NCI-H2029 (cell line): Measurements from ENCODE around the gene STAC3.
A peak's percentile ranks its signal among the peaks of the same experiment; 100 is the strongest.

Source experiments
- DNase-seq: peaks from one replicate; lab custom pipeline; 2025; lab: John Stamatoyannopoulos, UW

The STAC3 gene

DNA sequence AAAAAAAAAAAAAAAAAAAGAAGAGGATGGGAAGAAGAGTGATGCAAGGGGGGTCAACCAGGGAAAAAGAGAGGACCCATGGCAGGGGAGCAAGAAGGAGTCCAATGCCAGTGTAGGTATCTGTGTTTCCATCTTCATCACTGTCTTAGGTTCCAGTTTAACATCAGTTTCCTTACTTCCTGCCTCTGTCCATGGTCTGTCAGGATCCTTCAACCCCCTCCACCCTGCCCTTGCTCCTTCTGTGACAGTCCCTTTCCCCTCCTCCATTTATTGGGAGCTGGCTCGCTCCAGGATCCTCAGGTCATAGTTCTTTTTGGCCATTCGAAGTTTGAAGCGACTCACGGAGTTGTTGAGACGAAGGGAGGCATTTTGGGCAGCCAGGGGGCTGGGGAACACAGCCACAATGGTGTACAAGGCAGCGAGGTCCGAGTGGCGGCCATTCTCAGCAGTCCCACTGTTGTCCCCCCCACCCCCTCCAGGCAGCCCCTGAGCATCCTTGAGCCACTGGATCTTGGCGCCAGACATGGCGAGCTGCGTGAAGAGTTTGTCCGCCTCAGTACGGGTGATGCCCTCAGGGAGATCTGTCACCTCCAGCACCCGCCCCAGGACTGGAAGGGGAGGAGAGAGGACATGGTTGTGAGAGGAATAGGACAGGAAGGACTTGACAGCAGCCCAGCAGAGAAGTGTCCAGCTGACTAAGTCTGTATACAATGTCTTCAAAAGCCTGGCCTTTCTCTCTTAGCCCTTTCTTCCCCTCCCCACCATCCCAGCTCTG is 3.7 kb upstream of the STAC3 start:
- no peak for DNase-seq

DNA sequence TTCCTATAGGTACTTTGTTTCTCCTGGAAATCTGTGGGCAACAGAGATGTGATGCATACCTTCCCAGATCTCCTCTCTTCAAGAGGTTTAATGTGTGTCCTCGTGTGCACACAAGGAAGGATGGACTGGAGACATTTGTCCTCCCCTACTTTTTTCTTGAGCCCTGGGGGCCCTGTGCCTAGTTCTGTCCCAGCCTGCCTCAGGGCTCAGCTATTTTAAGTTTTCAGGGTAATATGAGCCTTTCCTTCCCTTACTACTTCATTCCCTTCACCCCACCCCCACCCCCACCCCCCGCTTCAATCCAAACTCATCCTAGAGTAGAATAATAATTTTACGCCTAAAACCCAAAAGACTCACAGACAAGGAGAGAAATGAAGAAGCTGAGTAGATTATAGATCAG is 446 bp downstream of the STAC3 start:
- no peak for DNase-seq

- no peak for DNase-seq
Observed at GRCh38 chr12:57248934-57249742, 1.8 kb downstream of the STAC3 start.

- no peak for DNase-seq
Observed at GRCh38 chr12:57247041-57247440, 3.9 kb downstream of the STAC3 start.

DNA sequence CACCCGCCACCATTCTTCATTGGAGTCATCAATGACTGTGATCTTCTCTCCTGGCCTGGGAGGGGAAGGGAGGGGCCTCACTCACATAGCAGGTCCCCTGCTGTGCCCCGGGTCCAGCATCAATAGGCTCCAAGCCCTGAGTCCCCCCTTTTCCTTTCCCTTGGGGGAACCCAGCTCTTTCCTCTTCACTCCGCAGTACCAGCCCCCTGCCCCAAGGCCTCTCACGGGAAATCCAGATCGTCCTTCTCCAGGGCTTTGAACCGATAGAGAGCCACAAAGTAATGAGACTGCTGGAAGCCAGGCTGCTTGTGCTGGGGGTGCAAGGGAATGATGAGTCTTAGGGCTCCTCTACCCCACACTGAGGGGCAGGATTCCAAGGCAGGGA is 6.7 kb downstream of the STAC3 start:
- DNase-seq = no peak

DNA sequence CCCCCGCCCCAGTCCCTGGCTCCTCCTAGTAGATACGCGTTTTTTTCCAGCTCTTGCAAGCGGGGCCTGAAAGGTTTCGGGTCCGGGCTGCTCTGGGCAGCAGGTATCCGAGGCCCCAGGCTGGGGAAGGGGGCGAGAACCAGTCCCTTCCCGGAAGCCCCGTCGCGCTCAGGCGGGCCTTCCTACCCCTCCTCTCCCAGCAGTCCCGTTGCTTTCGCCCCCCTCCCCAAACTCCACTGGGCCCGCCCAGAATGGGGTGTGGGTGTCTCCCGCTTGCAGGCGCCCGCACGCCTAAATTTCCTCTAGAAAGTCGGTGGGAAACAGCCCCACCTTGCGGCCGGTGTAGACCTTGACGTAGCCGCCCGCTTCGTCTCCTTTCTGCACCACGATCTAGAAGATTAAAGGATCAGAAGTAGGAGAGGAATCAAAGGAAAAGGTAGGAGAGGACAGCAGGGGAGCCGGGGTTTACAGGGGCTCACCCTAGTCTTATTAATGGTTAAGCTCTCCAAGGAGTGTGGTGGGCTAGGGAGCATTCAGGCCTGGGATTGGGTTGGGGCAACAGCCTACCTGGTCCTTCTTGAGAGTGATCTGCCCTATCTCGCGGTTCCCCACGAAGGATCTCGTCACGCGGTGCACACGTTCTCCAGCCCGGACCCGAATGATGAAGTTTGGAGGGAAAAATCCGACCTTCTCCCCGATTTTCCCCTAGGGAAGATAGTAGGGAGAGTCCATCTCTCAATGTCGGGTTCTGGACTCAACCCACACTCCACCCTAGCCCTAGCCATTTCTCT is 7.3 kb downstream of the STAC3 start:
- DNase-seq = peak; percentile 85

DNA sequence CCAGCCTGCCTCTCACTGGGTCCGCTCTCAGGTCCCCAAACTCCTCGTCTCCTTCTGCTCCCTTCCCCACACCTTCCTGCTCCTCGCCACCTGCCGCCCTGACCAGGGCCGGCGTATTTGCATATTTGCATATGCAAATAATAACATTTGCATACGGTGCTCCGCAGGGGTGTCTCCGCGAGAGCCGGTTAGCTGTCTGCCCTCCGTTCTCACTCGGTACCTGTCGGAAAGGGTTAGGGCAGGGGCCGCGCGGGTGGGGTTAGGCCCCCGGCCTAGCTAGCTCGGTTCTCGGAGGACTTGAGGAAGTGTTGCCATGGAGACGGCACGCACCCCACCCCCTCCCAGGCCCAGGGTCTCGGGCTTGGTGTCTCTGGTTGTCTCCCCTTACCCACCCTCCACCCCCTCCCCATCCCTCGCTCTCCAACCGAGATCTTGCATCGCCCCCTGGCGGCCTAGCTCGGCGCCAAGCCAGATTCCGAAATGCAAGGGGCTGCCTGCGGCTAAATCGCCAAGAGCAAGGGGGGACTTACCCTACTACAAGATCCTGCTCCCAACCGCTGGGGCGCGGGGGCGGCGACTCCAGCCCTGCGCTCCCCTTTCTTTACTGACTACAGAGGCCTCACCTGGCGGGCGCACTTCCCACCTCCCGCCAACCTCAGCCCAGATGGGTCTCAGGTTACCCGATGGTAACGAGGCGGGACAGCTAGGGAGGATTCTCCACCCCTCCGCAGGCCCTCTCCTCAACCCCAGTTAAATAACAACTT is 8.1 kb downstream of the STAC3 start:
- peak; percentile 96 for DNase-seq

DNA sequence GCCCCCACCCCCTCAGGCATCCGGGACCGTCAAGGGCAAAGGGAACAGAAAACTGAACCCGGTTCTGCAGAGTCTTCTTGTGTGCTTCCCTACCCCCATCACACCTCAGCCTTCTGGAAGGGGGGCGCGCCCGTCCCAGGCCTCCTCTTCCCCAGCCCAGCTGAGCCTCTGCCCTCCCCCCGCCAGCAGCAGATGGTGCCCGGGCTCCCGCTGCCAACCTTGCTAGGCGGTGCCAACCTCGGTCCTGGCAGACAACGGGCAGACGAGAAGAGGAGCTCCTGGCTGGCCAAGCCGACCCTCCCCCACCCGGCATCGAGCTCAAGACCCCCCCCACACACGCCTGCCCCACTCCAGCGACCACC is 8.7 kb downstream of the STAC3 start:
- peak; percentile 84 for DNase-seq

- DNase-seq = no peak
Observed at GRCh38 chr12:57241402-57242310, 9.3 kb downstream of the STAC3 start.

GRCh38 chr12:57240926-57241401 is 10.0 kb downstream of the STAC3 start:
- peak; percentile 16 for DNase-seq

DNA sequence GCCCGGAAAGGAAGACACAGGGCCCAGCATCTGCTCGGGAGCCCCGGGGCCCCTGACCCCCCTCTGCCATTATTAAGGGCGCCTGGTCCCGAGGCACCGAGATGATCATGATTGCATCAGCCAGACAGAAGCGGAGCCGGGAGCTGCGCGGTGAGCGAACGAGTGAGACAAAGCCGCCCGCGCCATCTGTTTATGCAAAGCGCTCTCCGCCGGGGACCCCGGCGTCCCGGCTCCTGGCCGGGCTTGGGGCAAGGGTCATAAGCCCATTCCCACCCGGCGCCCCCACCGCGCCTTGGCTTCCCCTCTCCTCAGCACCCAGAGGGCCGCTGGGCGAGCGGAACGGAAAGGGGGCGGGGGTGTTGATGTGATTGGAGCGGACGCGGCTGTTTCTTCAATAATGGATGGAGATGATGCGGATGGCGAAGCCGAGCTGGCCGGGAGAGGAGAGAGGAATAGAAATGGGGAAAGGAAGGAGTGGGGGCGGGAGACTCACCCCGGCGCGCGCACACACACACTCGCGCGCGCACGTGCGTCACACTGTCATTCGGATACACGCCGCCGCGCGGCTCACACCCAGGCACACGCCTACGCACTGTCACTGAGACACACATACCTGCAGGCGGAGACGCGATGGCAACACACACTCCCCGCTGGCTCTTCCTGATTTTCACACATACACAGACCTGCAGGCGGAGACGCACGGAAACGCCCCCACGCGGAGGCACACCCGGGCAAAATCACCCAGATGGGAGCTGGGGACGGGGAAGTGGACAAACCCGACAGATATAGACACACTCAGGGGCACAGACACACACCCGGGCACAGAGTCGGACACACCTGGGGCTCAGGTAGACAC is 10.7 kb downstream of the STAC3 start:
- peak; percentile 82 for DNase-seq

- DNase-seq = no peak
Observed at GRCh38 chr12:57239587-57240065, 11.4 kb downstream of the STAC3 start.

- DNase-seq = peak; percentile 83
Observed at GRCh38 chr12:57238854-57239554, 12.0 kb downstream of the STAC3 start.

DNA sequence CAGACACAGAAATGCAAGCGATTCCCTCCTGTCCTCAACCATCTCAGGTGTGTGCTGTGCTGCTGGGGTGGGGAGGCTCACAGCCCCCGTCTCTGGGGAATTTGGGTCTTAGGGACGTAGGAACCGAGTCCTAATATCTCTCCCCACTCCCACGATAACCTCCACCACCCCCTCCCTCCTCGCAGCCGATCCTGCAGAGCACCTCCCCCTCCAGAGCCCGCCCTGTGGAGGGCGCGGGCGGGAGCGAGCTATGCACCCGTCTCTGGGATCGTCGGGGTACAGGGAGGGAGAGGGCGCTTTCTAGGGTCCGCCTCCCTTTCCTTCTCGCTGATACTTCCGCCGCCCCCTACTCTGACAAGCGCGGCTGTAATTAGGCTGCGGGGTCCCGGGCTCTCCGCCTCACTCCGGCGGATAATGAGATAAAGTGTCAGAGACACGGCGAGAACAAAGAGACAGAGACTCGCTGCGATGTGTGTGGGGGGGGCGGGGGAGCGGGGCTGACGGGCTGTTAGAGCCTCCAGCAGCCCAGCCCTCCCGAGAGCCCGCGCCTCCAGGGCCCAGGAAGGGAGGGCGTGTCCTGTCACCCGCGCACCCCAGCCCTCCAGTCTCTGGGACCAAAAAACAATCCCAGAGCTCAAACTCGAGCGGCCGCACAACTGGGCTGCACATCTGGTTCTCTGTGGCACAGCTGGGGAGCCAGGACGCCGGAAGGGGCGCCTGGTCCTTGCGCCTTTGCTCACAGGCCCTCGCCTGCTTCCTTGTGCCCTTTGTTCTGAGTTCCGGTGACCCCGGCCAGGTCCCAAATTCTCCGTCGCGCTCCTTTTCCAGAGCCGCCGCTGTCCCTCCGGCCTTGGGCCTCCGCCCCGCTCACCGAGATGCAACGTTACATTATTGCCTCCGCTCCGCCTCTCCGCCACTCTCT is 12.8 kb downstream of the STAC3 start:
- peak; percentile 23 for DNase-seq

DNA sequence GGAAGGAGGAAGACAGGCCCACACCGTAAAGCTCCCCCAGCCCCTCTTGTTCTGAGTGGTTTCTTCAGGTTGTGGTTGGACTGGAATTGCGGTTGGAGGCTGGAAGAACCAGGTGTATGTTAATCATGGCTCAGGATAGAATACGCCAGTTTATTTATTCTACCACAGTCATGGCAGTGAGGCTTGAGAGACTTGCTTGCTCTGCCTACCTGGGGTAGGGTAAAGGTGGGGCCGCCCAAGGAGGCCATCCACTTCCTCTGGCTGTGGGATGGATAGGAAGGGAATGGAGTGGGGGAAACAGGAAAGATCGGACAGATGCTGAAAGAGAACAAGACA is 13.4 kb downstream of the STAC3 start:
- peak; percentile 59 for DNase-seq

DNA sequence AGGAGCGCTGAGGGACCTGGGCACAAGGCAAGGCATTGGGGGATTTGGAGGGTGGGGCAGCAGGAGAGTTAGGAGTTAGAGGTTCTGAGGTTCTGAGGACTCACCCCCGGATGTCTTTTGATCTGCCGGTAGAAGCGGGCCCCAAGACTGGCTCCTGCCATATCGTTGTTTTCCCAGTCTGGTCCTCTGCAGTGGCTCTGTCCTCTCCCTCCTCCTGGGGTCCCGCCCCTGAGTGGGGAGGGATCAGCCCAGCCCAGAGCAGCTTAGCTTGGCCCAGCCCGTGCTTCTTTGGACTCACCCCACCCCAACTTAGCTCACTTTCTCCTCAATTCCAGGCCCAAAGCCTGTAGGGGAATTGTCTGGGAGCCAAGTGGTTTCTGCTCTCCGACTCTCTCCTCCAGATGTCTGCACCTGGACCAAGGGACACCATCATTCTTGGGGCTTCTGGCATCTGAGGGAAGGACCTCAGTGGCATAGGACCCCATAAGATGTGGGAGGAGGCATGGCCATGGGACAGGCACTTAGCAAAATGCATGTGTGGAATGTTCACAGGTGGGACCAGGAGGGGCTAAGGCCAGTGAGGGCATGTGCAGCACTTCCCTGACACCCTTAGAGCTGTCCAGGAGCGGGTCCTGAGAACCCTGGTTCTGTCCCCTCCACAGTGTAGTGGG is 13.9 kb downstream of the STAC3 start:
- no peak for DNase-seq

- no peak for DNase-seq
Observed at GRCh38 chr12:57236201-57236924, 14.6 kb downstream of the STAC3 start.
